Measurements from ENCODE around the gene OST4.

DNA sequence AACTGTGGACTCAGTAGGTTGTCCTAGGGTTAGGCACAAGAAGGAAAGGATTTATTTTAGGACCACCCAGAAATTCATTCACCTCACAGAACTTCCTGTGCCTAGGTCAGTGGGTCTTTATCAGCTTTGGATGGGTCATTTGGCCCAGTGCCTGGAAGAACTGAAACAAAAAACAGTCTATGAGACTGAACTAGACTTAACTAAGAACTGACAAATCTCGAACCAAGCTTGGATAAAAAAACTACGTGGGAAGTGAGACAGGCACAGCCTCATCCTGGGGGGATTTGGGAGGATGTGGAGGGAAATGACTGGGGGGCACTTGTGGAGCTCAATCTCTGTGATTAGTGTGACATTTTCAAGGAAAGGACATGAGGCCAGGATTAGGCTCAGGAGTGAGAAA, 2.3 kb upstream of the OST4 start:
- TF ChIP-seq, protein P1, sequence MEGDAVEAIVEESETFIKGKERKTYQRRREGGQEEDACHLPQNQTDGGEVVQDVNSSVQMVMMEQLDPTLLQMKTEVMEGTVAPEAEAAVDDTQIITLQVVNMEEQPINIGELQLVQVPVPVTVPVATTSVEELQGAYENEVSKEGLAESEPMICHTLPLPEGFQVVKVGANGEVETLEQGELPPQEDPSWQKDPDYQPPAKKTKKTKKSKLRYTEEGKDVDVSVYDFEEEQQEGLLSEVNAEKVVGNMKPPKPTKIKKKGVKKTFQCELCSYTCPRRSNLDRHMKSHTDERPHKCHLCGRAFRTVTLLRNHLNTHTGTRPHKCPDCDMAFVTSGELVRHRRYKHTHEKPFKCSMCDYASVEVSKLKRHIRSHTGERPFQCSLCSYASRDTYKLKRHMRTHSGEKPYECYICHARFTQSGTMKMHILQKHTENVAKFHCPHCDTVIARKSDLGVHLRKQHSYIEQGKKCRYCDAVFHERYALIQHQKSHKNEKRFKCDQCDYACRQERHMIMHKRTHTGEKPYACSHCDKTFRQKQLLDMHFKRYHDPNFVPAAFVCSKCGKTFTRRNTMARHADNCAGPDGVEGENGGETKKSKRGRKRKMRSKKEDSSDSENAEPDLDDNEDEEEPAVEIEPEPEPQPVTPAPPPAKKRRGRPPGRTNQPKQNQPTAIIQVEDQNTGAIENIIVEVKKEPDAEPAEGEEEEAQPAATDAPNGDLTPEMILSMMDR (IDR thresholded peaks at IDR 0.05) = no peak
- TF ChIP-seq EZH2 (IDR thresholded peaks at IDR 0.05) = no peak
